HG02938 (cell line): ENCODE results near the gene CMSS1.
A peak's percentile ranks its signal among the peaks of the same experiment; 100 is the strongest.
"Not testable (repeated sequence)": the region's sequence is repeated elsewhere in the genome, so short reads cannot be mapped to it uniquely, and the experiment has no call there.

Experiments
- ATAC-seq: cut with Tn5 transposase; IDR thresholded peaks from one replicate; pipeline ENCODE4 v1.9.1; 2021; ENCODE audit warnings: mild to moderate bottlenecking, moderate library complexity; ENCODE audit not compliant: unreplicated experiment

Gene CMSS1

GRCh38 chr3:100206687-100207086, 389.0 kb downstream of the CMSS1 start:
- ATAC-seq: no peak

DNA sequence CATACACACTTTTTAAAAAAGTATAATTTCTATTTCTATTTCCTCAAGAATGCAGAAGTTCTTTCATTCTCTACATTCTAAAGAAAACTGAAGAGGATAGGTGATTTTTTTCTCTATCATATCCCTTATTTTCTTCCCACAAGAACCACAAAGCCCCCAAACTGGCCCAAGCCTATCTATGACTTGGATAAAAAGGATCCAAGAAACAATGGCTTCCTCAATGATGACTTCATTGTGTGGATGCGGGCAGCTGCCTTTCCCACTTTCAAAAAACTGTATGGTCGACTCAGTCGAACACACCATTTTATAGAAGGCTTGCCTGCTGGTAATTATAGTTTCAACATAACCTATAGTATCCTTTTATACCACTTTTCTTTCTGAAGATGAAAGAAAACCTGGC, 390.2 kb downstream of the CMSS1 start:
- ATAC-seq: no peak

DNA sequence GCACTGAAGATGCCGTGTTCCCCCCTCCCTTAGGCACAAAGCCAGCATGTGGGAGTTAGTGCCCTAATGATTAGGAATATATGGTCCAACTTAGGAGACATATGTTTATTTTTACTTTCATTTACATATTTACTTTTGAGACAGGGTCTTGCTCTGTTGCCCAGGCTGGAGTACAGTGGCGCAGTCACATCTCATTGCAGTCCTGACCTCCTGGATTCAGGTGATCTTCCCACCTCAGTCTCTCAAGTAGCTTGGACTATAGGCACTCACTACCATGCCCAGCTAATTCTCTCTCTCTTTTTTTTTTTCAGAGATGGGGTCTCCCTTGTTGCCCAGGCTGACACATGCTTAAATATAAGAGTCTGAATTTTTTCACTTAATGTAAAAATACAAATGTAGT, 391.5 kb downstream of the CMSS1 start:
- ATAC-seq: no peak

GRCh38 chr3:100209948-100210771, 392.5 kb downstream of the CMSS1 start:
- ATAC-seq: peak; percentile 96

DNA sequence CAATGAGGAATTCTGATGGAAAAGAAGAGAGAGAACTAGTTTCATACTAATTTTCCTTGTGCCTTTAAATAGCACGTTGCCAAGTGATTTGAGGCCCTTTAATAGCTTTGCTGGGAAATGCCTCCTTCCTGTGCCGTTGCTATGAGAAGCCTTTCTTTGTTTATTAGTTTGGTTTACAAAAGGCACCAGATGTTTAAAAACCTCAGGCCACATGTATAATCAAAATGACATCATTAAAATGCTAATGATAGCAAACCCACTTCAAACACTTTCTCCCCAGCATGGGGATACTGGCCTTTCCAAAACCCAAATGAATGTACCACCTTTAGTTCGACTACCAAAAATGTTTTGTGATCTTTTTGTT, 393.1 kb downstream of the CMSS1 start:
- ATAC-seq: no peak

- ATAC-seq: no peak
Measured at GRCh38 chr3:100213891-100214573, 396.4 kb downstream of the CMSS1 start.

GRCh38 chr3:100214574-100214964, 396.9 kb downstream of the CMSS1 start:
- ATAC-seq: no peak

DNA sequence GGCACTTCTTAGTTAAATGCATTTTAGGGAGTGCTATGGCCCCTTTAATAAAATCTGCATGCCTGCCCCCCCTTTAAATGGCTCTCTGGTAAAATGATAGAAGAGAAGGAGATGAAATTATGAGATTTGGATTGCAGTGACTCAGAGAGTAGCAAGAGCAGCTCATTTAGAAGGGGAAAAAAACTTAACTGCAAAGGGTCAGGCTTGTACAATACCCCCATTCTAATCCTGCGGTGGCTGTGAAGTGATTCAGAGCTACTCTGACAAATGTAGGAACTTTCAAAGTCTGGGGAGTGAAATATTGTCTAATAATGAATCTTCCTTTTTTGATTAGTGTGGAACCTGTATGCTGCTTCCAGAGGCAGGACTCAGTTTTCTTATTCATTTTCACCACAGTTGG, 399.1 kb downstream of the CMSS1 start:
- no peak for ATAC-seq

DNA sequence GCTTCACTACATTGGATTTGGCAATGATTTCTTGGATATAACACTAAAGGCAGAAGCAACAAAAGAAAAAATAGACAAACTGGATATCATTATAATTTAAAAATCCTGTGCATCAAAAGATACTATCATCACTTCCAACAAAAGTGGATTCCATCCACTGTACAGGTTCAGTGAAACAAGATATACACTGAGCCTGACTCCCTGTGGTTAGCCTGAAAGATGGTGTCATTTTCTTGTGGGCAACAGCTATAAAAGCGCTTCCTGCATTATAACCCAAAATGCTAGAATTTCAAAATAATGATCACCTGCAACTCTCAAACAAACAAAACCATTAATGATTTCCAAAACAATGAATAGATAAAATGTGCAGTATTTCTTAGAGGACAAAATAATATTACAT, 403.5 kb downstream of the CMSS1 start:
- no peak for ATAC-seq

DNA sequence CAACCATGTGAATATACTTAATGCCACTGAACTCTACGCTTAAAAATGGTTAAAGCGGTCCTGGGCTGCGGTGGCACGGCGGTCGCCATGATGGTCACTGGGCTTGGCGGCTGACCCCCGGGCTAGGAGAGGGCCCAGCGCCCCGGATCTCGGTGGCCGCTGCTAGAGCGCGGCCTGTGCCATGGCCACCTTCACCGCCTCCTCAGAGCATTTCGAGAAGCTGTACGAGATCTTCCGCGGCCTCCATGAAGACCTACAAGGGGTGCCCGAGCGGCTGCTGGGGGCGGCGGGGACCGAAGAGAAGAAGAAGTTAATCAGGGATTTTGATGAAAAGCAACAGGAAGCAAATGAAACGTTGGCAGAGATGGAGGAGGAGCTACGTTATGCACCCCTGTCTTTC, 407.5 kb downstream of the CMSS1 start:
- no peak for ATAC-seq

DNA sequence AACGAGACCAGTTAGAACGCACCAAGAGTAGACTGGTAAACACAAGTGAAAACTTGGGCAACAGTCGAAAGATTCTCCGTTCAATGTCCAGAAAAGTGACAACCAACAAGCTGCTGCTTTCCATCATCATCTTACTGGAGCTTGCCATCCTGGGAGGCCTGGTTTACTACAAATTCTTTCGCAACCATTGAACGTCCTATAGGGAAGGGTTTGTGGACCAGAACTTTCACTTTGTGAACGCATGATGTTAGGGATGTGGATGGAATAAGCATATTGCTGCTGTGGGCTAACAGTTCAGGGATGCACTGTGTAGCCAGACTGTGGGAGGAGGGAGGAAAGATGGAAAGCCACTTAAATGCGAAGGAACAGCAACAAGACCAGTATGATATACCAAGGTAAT, 408.2 kb downstream of the CMSS1 start:
- ATAC-seq: no peak

DNA sequence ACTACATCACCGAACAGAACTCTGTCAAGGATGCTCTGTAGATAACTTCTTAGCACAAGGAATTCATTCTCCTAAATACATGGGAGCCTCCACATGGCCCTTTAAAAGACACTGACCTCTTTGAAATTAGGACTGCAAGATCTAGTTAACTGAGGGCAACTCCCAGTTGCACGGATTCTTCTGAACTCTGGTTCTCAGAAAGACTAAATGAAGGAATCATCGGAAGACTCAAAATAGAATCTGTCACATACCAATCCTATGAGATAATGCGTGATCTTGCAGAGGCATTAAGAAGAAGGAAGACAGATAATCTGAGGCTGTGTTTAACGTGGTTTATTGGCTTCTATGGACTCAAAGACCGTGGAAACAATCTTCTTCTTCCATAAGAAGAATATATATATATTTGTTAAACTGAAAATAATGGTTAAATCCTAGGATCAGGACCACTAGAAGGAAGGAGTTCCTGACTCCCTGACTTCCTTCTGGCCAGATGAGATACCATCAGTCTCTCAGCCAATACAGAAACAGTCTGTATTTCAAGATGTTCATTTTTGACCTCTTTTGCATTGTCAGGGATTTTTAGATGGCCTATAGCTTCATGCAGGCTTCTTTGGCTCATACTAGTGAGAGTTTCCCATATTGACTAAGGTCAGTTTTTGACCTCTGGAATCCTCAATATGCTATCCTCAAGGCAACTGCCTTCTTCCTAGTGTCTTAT, 409.2 kb downstream of the CMSS1 start:
- no peak for ATAC-seq

- no peak for ATAC-seq
Measured at GRCh38 chr3:100227511-100227921, 409.9 kb downstream of the CMSS1 start.

GRCh38 chr3:100228247-100228646, 410.6 kb downstream of the CMSS1 start:
- no peak for ATAC-seq

GRCh38 chr3:100229188-100229587, 411.5 kb downstream of the CMSS1 start:
- ATAC-seq: not testable (repeated sequence)

- no peak for ATAC-seq
Measured at GRCh38 chr3:100230710-100231109, 413.0 kb downstream of the CMSS1 start.
